SK-MEL-5 (cell line): ENCODE measurements around the gene AARS1. TPM values are rescaled to one million over a fixed set of nuclear protein-coding genes. Genes with fewer than 3 reads are reported as not detected.
"Not testable (repeated sequence)": the region's sequence is repeated elsewhere in the genome, so short reads cannot be mapped to it uniquely, and the experiment has no call there.

Experiments
- DNase-seq: peaks from one replicate; pipeline ENCODE4 v3.0.0-alpha.2; 2016; ENCODE audit warnings: low read depth, low spot score
- in situ Hi-C: cut with HindIII; loops from 2 replicates; pipeline ENCODE4 v1.10.0; 2016; ENCODE audit warnings: low sequenced_read_pairs, high pct_unique_total_duplicates, low pct_unique_long_range_greater_than_20kb
- polyA plus RNA-seq, 2 experiments: library from polyadenylated mRNA; depleted of rRNA; stranded (reverse); fragments of >200 nt; gene quantifications; 2 replicates each; pipeline ENCODE4 v1.2.3, GENCODE V29; 2015
- total RNA-seq: library from RNA; depleted of rRNA; stranded (reverse); fragments of >200 nt; shearing (Covaris generic); gene quantifications from 2 replicates; pipeline ENCODE4 v1.2.3, GENCODE V29; 2014; rRNA removed

AARS1 gene
- total RNA-seq, result 96.7 and 98.3 TPM in 2 replicates
- polyA plus RNA-seq (2015; cell fraction: cytosol; rRNA removed), result 216 and 265 TPM in 2 replicates
- 229 and 232 TPM in 2 replicates for polyA plus RNA-seq (2015; cell fraction: nucleus; rRNA removed)

DNA sequence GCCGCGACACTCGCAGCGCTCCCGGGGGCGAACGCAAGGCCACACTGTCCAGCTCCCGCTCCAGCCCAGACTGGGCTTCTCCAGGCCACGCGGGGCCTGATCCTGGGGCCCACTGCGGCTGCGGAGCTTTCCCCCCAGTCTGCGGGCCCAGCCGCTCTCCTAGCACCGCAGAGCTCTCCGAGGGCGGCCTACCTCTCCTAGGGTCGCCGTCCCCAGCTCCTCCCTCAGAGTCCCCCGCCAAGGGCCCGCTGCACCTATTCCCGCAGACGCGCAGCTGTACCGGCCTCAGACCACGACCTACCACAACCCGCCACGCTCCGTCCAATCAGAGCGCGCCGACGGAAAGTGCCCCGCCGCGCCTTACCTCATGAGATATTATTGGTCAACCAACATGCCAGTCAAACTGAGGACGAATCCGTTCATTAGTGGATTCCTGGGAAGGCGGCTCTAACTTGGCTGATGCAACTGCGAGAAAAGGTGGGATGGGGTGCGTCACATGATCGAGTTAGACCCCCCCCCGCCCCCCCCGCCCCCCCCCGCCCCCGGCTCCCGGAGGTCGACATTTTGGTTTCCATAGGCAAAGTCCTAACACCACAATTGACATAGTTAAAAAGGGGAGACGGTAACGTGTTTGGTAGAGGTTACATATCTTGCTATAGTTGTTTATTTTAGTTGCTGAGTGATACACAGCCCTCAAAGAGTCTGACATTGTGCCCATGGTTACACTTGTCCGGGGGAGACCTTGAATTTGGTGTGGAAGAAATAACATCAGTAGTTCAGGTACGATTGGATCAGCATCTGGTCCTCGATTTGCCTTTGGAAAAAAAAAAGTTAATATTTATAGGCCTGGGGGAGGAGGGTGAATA, at the start of gene AARS1:
AARS1 (minus strand) TSS at position 278 of the 866 bp plus-strand sequence. CDS start 6,743 bp downstream, outside the sequence.
- in situ Hi-C loops, result no loop called here
- peak; percentile 99 for DNase-seq

DNA sequence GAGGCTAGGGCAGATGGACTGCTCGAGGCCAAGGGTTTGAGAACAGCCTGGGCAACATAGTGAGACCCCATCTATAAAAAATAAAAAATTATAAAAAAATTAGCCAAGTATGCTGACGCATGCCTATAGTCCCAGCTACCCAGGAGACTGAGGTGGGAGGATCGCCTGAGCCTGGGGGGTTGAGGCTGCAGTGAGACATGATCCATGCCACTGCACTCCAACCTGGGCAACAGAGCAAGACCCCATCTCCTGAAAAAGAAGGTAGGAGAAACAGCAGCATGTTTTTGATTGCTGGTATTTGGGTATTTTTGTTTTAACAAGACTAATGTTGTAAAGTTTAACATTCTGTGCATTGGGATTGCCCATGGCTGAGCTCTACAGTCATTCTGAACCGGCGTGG, 48.5 kb upstream of the AARS1 start:
- DNase-seq, result no peak
- in situ Hi-C loops, result no loop called here

DNA sequence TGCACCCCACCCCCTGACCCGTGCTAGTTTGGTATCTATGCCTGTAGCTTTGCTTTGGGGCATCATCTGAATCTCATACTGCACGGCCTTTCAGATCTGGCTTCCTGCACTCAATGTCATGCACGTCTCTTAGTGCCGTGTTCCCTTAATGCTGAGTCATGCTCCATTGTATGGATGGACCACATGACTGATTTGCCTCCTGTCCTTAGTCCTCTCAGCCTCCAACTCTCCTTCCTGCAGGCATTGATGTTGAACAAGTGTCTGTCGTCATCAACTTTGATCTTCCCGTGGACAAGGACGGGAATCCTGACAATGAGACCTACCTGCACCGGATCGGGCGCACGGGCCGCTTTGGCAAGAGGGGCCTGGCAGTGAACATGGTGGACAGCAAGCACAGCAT, 43.4 kb upstream of the AARS1 start:
- in situ Hi-C loops, result not testable (repeated sequence)
- DNase-seq, result peak; percentile 38

DNA sequence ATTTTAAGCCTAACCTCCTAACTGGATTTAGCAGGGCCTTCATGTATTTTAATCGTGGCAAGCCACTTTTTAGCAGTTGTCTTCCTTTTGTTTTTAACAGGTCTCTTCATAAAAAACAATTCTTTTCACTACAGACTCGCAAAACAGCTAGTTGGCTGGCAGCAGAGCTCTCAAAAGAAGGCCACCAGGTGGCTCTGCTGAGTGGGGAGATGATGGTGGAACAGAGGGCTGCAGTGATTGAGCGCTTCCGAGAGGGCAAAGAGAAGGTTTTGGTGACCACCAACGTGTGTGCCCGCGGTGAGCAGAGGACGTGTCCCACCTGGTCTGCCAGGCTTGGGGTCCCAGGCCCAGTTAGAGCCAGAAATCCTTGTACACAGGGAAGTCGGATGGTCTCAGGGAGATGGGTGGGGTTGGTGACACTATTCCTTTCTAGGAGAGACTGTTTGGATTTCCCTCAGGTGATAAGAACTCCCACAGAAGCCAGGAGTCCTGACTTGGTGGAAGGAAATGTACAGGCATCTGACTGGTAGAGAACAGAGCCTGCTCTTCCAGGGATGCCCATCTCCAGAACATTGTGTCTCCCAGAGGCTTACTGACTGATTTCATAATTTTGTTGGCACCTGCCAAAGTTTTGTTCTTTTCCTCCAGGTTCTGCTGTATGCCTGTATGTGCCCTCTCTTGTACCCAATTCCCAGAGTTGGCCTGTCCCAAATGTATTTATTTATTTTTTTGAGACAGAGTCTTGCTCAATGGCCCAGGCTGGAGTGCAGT, 42.5 kb upstream of the AARS1 start:
- DNase-seq, result peak; percentile 35
- in situ Hi-C loops, result no loop called here

DNA sequence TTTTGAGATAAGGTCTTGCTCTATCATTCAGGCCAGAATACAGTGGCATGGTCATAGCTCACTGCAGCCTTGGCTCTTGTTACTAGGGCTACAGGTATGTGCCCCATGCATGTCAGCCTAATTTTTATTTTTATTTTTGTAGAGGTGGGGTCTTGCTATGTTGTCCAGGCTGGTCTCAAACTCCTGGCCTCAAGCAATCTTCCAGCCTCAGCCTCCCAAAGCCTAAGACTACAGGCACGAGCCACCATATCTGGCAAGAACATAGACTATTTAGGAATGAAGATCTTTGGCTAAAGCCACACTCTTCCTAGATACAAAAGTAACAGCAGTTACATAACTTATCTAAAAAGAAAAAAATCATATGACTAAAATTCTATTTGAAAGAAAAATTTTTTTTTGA, 41.8 kb upstream of the AARS1 start:
- DNase-seq, result no peak
- in situ Hi-C loops, result no loop called here

DNA sequence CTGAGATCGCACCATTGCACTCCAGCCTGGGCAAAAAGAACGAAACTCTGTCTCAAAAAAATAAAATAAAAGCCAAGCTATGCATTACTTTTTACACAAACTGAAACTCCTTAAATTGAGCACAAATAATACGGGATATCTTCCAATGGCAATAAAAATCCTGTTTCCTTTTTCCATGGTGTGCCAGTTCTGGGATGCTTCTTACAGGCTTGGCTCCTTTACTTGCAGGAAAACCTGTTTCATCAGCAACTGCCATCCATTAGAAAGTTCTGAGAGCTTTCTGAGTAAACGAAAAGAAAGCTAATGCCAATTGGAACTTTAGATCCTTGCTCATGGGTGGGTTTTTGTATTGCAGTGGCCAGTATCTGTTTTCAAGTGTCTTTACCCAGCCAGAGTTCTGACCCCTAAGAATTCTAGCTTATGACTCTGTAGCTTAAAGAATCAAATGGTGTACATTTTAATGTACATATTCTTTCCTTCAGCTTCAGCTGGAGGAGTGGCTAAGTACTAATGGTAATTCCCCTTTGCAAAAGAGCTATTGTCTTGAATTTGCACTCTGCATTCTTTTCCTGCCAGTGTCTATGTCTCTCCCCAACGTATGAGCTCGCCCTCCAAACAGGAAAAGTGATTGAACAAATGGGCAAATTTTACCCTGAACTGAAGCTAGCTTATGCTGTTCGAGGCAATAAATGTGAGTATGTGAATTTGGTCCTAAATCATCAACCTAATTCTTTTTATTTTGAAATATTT, 35.9 kb upstream of the AARS1 start:
- in situ Hi-C loops, result no loop called here
- DNase-seq, result no peak

DNA sequence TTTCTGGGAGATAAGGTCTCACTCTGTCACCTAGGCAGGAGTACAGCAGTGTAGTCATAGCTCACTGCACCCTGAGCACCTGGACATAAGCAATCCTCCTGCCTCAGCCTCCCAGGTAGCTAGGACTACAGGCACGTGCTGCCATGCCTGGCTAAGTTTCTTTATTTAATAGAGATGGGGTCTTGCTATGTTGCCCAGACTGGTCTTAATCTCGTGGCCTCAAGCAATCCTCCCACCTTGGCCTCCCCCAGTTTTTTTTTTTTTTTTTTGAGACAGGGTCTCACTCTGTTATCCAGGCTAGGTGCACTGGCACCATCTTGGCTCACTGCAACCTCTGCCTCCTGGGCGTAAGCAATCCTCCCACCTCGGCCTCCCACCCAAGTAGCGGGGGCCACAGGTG, 30.8 kb upstream of the AARS1 start:
- in situ Hi-C loops, result no loop called here
- DNase-seq, result no peak

DNA sequence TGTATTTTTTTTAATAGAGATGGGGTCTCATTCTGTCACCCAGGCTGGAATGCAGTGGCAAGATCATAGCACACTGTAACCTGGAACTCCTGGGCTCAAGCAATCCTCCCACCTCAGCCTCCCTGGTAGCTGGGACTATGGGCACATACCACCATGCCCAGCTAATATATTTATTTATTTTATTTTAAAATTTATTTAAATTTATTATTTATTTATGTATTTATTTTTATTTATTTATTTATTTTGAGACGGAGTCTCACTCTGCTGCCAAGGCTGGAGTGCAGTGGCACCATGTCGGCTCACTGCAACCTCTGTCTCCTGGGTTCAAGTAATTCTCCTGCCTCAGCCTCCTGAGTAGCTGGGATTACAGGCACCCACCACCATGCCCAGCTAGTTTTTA, 18.4 kb upstream of the AARS1 start:
- DNase-seq, in situ Hi-C loops: not testable (repeated sequence)

DNA sequence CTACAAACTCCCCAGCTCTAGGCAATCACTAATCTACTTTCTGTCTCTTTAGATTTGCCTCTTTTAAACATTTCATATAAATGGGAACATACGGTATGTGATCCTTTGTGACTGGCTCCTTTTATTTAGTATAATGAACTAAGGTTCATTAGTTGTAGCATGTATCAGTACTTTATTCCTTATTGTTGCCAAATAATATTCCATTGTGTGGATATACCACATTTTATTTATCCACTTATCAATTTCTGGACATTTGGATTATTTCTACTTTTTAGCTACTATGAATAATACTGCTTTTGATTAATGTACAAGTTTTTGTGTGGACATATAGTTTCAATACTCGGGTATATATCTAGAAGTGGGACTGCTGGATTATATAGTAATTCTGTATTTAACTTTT, 17.6 kb upstream of the AARS1 start:
- in situ Hi-C loops, result no loop called here
- no peak for DNase-seq

DNA sequence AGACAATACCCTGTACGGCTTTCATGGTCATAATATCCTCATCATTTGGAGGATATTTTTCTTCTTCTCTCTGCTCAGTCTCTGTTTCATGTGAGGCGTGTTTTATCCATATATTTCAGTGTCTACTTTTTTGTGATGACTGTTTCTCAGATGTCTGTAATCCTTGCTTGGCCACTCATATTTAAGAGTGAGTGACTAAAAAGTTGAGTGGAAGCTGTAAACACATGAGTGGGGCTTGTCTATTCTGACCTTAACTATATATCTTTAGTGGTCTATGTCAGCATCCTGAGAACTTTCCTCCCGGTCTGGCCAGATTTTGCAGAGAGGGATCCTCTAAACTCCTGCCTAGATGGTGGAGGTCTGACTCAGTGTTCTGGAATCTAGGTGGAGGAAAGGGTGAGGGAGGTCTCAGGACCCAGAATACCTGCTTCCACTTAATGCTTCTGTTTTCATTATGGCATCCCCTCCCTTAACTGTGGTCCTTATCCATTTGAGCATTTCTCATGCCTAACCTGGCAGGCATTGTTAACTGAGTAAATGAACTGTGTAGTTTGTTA, 15.7 kb upstream of the AARS1 start:
- in situ Hi-C loops, result no loop called here
- no peak for DNase-seq

DNA sequence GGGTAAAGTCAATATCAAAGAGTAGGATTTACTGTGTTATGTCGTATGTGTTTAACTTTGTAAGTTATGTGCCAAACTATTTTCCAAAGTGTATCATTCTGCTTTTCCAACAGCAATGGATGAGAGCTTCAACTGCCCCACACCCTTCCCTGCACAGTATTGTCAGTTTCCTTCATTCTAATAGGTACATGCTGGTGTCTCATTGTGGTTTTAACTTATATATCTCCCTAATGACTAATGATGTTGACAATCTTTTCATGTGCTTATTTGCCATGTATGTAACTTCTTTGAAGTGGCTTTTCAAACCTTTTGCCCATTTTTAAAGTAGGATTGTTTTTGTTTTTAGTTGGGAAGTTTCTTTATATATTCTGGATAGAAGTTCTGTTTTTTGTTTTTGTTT, 13.4 kb upstream of the AARS1 start:
- DNase-seq, result no peak
- in situ Hi-C loops, result no loop called here

DNA sequence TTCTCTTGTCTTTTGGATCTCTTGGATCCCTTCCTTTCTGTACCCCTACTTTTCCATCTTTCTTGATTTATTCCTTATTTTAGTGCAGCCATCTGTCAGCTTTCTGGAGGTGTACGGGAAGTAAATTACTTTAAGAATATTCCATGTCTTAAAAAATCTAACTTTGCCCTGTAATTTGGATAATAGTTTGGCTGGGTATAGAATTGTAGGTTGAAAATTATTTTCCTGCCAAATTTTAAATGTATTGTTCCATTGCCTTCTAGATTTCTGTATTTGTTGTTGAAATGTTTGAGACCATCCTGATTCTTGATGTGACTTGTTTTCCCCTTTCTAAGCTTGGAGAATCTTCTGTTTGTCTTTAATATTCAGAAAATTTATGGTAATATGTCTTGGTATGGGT, 11.8 kb upstream of the AARS1 start:
- in situ Hi-C loops, result no loop called here
- no peak for DNase-seq

DNA sequence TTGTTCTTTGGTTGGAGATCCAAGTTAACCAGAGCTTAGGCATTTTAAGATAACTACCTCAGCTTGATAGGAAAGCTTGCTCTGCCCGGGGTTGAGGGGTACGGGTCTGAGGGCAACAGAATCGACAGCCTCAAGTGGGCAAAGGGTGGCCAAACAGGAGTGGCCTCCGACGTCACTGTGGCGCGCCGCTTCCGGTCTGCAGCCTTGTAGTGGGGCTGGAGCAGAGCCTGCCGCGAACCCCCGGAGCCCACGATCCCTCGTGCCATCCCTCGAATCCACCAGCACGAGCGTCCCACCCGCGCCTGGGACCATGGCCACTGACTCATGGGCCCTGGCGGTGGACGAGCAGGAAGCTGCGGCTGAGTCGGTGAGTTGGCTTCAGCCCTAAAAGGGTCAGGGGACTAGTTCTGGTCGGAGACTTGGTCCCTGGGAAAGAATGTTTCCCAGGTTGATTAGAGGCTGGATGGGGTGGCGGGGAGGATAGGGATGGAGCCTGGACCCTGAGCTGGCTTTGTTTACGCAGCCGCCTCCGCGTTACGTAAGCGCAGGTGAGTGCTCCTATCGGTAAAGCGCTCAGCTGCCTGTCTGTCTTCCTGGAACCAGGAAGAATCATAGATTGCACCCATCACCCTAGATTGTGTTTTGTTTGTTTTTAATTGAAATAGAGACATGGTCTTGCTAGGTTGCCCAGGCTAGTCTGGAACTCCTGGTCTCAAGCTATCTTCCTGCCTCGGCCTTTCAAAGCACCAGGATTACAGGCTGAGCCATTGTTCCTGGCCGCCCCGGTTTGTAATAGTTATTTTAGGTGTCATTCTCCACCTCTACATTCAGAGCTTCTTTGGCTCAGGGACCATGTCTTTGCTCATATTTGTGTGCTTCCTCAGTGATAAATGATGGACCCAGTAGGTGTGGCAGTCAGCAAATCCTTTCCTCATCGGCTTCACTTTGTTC, 10.0 kb upstream of the AARS1 start, which contains the start of gene DDX19B:
DDX19B (plus strand) TSS at position 199 of the 951 bp plus-strand sequence; CDS start at position 311, 112 bp downstream.
- in situ Hi-C loops, result no loop called here
- DNase-seq, result peak; percentile 65

DNA sequence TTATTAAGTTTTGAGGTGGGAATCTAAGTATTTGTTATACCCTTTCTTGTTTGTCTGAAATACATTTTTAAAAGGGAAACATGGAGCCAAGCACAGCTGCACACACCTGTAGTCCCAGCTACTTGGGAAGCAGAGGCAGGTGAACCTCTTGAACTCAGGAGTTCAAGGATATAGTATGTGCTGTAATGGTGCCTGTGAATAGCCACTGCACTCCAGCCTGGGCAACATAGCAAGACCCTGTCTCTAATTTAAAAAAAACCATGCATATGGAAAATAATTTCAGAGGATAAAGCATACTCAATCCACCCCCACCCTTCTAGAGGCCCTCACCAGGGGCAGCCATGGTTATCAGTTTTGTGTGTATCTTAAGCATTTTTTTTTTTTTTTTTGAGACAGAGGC, 6.3 kb upstream of the AARS1 start:
- in situ Hi-C loops, result no loop called here
- DNase-seq, result no peak

DNA sequence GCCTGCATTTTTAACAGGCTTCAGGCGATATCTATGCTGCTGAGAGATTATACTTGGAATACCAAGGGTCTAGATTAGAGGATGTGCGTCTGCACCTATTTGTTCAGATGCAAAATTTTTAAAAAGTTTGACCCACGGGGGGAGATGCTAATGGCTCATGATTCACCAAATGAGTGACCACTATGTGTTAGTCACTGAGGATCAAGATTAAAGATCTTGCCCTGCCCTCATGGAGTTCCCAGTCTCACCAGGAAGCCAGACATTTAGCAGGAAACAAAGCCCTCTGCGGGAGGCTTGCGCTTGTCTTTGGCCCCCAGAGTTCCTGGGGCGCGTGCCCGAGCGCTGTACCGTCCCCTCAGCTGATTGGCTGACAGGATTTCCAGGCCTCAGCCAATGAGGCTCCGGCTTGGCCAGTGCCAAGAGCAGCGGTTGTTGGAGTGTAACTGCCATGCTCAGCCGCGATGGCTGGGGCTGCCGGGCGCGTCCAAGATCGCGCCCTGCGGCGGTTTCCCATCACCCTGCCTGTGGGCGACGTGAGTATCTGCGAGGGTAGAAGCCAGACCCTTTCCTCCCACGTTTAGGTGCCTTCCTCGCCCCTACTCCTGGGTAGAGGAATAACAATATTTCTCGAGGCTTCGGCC, 5.2 kb upstream of the AARS1 start:
- DNase-seq, result no peak
- in situ Hi-C loops, result no loop called here

DNA sequence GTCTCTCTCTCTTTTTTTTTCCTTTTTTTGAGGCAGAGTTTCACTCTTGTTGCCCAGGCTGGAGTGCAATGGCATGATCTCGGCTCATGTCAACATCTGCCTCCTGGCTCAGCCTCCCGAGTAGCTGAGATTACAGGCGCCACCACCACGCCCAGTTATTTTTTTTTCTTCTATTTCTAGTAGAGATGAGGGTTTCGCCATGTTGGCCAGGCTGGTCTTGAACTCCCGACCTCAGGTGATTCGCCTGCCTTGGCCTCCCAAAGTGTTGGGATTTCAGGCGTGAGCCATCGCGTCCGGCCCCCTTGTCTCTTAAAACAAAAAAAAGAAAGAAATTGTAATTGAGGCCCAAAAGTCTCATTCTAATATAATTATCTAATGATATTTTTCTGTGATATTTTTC, 2.8 kb upstream of the AARS1 start:
- in situ Hi-C loops, DNase-seq: not testable (repeated sequence)
